GM12878 (cell line): ENCODE data around the gene TCERG1L.

Experiments
- CBFB ChIP-seq: IDR thresholded peaks from 2 replicates; pipeline ENCODE4 v1.6.1; 2016; ENCODE audit warnings: antibody characterized with exemption, low read depth
- GABPA ChIP-seq: IDR thresholded peaks from 2 replicates; pipeline ENCODE4 v1.6.1; 2014; ENCODE audit warnings: antibody characterized with exemption, low read depth, mild to moderate bottlenecking, inconsistent platforms
- POLR2AphosphoS2 ChIP-seq: IDR thresholded peaks from 2 replicates; pipeline ENCODE4 v1.6.1; 2011; ENCODE audit warnings: low read depth, mild to moderate bottlenecking, low read length, improper control_type of control experiment, moderate library complexity
- RAD21 ChIP-seq: IDR thresholded peaks from 2 replicates; pipeline ENCODE4 v1.6.1; 2011; ENCODE audit warnings: mild to moderate bottlenecking, low read depth, low read length, moderate library complexity; ENCODE audit not compliant: insufficient read depth
- RBBP5 ChIP-seq: fragments of 200-600 bp; sonication (generic); conservative IDR thresholded peaks from 2 replicates; pipeline ENCODE4 v1.6.1; 2016
- ZSCAN29 ChIP-seq: fragments of 450-650 bp; IDR thresholded peaks from 2 replicates; pipeline ENCODE4 v1.6.1; 2017; ENCODE audit warnings: mild to moderate bottlenecking, moderate library complexity
- TF ChIP-seq, protein P1 (sequence below), 3 experiments: IDR thresholded peaks in 2 of 3; conservative IDR thresholded peaks in 1 of 3; 2 replicates each; pipeline ENCODE4 v1.5.1; 2011; ENCODE audit warnings: low read depth in 3 of 3, low read length in 3 of 3, mild to moderate bottlenecking in 3 of 3, control low read depth in 2 of 3, moderate library complexity in 2 of 3, inconsistent platforms in 1 of 3, mixed read lengths in 1 of 3; ENCODE audit not compliant: control insufficient read depth in 2 of 3, insufficient read depth in 1 of 3; ENCODE audit errors: extremely low read depth in 1 of 3

DNA sequence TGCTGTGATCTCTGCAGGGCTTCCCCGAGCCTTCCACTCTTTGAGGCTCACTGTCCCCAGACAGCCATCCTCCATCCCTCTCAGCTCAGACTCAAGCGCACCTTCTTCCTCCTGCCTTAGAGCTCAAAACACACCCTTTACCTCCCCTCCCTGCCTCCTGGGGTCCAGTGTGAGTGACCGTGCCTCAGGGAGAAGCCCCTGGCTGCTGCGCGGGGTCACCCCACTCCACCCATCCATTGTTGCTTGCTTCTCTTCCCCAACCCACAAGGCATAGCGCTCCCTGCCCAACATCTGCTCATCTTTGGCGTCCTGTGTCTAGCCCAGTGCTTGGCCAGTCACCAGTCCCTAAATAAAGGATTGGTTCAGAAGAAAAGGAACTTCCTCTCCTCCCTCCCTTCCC is 170.3 kb downstream of the TCERG1L start:
- TF ChIP-seq, protein P1, sequence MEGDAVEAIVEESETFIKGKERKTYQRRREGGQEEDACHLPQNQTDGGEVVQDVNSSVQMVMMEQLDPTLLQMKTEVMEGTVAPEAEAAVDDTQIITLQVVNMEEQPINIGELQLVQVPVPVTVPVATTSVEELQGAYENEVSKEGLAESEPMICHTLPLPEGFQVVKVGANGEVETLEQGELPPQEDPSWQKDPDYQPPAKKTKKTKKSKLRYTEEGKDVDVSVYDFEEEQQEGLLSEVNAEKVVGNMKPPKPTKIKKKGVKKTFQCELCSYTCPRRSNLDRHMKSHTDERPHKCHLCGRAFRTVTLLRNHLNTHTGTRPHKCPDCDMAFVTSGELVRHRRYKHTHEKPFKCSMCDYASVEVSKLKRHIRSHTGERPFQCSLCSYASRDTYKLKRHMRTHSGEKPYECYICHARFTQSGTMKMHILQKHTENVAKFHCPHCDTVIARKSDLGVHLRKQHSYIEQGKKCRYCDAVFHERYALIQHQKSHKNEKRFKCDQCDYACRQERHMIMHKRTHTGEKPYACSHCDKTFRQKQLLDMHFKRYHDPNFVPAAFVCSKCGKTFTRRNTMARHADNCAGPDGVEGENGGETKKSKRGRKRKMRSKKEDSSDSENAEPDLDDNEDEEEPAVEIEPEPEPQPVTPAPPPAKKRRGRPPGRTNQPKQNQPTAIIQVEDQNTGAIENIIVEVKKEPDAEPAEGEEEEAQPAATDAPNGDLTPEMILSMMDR (IDR thresholded peaks at IDR 0.05 in 2 of 3, conservative IDR thresholded peaks at IDR 0.05 in 1 of 3; ENCODE audit: control insufficient read depth in 2 of 3, extremely low read depth in 1 of 3, insufficient read depth in 1 of 3, low read depth in 3 of 3, low read length in 3 of 3), result no peak
- TF ChIP-seq RAD21 (no peak), RBBP5 (no peak), POLR2AphosphoS2 (no peak), GABPA (no peak), ZSCAN29 (no peak), CBFB (no peak)
